Activated CD8-positive, alpha-beta memory T cell treated with anti-CD3 and anti-CD28 coated beads for 48 hours (primary cell): ENCODE data around the gene ESRP2.

Experiments
- DNase-seq, 3 experiments: peaks; one replicate each; pipeline ENCODE4 v3.0.0-alpha.2; 2020; ENCODE audit warnings: low read depth in 2 of 3, low spot score in 2 of 3

Gene ESRP2

DNA sequence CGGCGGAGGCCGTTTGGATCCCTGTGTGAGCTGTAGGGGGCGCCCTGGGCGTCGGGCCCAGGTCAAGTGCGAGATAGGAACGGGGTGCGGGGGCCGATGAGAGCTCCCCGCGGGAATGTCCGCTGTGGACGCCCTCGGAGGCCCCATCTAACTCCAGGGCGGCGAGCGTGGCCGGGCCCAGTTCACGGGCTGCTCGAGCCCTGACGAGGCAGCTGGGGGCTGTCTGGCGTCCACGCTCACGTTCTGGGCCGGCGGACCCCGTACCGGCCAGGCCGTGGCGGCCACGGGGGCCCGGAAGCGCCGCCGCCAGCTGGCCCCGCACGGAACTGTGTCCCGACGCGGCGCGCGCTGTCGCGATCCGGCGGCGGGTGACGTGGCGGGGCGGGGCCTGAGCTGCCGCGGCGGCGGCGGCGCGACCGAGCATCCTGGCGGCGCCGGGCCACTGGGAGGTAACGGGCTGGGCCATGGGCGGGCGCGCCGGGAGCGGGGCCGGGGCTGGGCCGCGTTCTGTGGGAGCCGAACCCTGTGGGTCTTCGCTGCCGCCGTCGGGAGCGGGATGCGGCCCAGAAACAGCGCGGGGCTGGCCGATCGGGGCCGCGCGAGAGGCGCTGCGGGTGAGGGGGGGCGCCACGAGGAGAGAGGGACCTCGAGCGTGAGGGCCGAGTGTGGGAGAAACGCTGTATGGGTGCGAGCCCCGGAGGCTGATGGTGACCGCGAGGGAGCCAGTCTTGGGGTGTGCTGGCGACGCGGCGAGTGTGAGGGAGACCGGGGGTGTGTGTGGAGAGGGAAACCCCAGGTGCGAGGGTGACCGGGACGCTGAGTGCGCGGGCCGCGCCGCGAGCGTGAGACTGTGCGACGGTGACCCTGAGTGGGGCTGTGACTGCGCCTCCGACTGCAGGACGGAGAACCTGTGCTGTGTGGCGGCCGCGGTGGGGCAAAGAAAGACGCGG, 28.5 kb upstream of the ESRP2 start, which contains the start of gene SLC7A6:
TSS of gene SLC7A6 (plus strand) at position 399 of the 950 bp plus-strand sequence. CDS start 10,201 bp downstream, outside the sequence.
- DNase-seq, result peak; percentile 69 to 77 (median 71)

DNA sequence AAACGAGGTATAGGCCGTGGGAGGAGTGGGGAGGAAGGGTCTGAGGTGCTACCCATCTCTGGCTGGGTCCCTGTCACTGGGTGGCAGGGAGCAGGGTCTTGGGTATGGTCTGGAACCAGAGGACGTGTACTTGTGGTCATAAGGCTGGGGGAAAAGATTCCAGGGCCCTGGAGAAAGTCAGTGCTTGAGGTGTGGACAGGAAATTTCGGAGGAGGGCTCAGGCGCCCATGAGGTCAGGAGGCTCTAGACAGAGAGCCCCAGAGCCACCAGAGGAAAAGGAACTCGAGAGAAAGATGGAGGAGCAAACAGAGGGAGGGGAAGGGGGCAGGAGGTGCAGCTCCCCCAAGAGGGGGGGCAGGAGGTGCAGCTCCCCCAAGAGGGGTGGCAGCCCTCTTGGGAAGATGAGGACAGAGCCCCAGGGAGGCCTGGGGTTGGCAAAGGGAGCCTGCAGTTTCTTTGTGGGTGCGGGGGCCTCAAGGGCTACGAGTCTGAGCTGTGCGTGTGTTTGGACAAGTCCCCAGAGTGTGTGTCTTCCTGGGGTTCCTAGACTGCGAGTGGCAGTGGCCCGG, 27.7 kb upstream of the ESRP2 start:
- no peak for DNase-seq

DNA sequence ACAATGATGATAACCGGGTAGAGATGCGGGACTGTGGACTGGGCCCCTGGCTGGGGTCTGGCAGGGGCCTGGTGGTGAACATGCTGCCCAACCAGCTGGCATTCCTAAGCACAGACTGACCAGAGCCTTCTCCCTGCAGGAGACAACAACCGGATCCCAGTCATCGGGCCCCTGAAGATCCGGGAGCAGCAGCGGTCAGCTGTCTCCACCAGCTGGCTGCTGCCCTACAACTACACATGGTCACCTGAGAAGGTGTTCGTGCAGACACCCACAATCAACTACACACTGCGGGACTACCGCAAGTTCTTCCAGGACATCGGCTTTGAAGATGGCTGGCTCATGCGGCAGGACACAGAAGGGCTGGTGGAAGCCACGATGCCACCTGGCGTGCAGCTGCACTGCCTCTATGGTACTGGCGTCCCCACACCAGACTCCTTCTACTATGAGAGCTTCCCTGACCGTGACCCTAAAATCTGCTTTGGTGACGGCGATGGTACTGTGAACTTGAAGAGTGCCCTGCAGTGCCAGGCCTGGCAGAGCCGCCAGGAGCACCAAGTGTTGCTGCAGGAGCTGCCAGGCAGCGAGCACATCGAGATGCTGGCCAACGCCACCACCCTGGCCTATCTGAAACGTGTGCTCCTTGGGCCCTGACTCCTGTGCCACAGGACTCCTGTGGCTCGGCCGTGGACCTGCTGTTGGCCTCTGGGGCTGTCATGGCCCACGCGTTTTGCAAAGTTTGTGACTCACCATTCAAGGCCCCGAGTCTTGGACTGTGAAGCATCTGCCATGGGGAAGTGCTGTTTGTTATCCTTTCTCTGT, 23.3 kb upstream of the ESRP2 start:
- no peak for DNase-seq

DNA sequence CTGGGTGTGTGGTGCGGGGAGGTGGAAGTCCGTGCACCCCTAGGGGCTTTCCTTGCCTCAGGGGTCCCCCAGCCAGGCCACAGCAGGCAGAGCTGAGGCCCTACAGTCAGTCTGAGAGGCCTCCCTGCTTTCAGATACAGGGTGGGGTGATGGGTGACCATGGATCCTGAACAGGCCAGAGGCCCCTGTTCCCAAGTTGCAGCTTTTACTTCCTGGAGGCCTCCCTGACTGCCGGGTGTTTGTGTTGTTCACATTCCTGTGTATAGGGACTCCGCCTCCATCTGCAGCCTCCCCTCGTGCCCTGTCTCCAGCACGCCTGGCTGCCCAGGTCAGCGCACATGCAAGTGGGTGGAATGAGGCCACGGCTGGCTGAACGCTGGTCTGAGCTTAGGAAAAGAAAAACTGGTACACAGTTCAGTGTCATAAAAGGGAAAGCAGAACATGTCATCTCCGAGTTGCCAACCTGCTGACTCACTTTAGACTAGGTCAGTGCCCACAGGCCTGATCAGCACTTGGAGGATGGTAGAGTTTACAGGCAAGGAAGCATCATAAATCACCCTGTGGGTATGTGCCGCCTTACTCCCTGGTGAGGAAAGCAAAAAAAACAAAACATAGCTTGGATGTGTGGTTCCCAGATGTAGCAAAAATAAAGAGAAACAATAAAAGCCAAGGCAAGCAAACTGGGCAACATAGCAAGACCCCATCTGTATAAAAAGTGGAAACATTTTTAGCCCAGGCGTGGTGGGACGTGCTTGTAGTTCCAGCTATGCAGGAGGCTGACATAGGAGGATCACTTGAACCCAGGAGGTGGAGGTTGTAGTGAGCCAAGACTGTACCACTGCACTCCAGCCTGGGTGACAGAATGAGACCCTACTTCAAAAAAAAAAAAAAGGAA, 22.2 kb upstream of the ESRP2 start:
- DNase-seq, result no peak

DNA sequence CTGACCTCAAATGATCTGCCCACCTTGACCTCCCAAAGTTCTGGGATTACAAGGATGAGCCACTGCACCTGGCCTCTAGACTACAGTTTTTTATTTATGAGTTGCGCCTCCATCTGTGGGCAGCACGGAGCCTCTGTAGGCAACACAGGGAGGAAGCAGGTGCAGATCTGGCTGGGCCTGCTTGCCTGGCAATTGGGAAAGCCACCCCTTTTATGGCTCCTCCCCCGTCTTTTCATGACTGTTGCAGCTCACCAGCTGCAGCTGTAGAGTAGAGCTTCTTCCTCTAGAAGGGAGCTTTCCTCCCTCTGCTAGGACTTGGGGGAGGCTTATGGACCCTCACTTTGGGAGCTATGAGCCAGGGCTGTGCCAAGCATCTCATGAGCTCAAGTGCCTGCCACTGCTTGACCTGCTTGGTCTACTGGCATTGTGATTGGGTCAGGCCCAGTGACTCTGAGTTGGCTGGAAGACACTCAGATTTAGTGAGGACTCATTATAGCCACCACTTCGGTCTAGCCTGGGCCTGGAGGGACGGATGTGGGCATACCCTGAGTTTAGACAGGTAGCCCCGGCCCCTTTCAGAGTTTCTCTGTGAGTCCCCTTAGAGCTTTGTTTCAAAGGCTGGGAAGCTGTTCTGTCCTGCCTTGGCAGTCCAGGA, 21.5 kb upstream of the ESRP2 start:
- DNase-seq, result no peak

DNA sequence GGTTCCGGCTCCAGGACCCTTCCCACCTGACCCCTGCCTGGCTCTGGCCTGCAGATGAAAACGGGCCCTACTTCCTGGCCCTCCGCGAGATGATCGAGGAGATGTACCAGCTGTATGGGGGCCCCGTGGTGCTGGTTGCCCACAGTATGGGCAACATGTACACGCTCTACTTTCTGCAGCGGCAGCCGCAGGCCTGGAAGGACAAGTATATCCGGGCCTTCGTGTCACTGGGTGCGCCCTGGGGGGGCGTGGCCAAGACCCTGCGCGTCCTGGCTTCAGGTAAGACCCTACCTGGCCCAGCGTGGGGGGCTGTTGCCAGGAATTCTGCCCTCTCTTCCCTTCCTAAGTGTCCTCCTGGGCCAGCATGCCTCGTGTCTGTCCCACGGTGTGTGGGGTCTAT, 19.8 kb upstream of the ESRP2 start:
- DNase-seq, result no peak

DNA sequence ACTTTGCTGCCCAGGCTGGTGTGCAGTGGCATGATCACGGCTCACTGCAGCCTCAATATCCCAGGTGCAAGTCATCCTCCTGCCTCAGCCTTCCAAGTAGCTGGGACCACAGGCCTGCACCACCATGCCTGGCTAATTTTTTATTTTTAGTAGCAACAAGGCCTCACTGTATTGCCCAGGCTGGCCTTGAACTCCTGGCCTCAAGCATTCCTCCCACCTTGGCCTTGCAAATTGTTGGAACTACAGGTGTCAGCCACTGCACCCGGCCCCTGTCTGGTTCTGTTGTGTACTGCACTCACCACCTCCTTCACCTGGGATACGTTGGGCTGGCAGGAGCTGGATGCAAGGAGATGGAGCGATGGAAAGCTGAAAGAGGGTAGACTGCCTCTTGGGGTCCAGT, 17.8 kb upstream of the ESRP2 start:
- DNase-seq, result no peak

DNA sequence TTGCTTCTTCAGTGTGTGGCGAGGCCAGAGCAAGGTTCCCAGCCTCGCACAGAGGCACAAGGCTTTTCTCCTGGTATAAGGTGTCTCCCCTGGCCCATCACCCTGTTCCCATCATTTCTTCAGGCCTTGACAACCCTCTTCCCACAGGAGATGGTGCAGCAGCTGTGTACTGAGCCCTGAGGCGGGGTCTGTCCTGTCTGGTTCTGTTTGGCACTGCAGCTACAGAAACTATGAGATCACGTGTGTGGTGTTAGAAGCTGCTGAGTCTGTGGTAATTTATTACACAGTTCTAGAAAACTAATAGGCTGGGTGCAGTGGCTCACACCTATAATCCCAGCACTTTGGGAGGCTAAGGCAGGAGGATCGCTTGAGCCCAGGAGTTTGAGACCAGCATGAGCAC, 16.5 kb upstream of the ESRP2 start:
- no peak for DNase-seq

DNA sequence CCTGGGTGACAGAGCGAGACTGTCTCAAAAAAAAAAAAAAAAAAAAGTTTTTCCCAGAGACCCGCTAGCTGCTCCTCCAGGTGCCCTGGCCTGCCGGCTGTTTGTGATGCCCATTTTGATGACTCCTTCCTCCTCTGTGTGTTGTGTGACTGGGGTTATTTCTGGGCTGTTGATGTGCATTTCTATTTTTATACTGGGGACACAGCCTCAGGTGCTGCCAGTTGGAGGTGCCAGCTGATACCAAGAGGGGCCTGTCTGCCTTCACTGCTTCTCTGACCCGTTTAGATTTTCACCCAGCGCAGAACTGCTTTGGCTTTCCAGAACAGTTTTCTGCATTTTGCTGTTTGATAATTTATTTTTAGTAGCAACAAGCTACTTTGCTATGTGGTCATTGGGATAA, 15.9 kb upstream of the ESRP2 start:
- DNase-seq, result no peak

DNA sequence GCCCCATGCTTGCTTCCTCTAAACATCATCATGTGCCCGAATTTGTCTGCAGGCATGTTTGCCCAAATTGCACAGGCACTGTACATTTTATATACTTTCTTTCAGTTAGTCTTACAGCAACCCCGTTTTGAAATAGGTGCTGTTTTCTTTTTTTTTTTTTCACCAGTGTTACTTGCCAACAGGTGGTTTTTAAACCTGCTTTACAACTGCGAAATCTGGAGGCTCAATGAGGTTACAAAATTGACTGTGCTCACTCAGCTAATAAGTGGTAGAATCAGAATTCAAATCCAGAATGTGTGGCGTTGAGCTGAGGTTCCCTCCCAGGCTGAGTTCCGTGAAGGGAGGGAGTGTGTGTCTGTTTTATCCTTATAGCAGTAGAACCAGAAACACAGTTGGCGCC, 15.0 kb upstream of the ESRP2 start:
- DNase-seq, result no peak

DNA sequence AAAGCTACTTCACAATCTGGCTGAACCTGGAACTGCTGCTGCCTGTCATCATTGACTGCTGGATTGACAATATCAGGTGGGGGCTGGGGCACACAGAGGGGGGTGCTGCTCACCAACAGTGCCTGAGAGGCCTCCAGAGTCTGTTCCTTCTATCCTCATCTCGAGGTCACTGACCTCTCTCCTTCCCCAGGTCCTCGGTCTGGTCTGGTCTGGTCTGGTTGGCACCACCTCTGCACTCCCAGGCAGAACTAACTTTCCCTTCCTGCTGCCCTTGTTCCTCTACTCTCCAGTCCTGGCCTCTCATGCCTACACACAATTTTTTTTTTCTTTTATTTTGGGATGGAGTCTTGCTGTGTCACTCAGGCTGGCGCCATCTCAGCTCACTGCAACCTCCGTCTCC, 13.4 kb upstream of the ESRP2 start:
- DNase-seq, result no peak

DNA sequence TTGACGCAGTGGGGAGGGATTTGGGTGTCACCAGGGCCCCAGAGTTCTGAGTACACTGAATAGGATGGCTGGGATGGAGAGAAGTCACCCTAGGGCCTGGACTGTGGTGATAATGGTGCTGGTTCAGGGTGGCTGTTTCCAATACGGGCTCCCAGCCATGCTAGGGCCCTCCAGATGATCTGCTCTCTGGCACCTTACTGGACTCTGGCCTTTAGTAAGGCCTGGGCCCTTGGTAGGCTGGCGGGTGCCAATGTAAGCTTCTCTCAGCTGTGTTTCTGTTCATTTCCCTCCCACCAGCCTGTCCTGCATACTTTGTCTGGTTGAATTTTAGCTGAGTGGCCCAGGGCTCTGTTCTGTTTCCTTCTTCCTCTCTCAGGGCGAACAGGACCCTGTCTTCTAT, 12.0 kb upstream of the ESRP2 start:
- DNase-seq, result no peak

DNA sequence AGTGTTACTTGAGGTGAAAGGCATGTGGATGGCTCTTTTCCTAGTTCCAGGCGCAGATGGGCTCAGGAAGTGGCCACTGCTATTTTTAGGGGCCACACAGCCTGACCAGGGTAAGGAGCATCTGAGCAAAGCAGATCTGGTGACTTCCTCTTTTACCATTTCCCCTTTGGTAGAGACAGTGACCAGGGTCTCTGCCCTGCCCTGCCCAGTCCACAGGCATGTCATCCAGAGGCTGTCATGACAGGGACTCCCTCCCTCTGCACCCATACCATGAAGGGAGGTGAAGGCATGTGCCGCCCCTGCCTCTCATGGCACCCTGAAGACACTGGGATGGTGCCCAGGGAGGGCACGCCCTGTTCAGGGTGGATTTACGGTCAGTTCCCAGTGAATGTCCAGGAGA, 11.5 kb upstream of the ESRP2 start:
- DNase-seq, result no peak

DNA sequence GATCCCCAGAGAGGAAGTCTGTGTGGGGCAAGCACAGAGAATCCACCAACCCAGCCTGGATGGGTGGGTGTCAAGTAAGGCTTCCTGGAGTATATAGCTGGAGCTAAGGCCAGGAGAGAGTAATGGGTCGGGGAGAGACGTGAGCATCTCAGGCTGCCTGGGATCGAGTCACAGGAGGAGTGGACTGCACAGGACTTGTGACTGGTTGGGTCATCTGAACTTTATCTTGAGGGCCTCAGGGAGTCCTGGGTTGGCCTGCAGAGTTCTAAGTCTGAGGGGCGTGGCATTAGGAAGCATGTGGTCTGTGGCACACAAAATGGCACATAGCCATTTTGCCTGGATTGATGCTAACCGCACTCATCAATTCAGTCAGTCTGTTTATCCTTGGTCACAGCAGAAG, 10.7 kb upstream of the ESRP2 start:
- DNase-seq, result no peak

DNA sequence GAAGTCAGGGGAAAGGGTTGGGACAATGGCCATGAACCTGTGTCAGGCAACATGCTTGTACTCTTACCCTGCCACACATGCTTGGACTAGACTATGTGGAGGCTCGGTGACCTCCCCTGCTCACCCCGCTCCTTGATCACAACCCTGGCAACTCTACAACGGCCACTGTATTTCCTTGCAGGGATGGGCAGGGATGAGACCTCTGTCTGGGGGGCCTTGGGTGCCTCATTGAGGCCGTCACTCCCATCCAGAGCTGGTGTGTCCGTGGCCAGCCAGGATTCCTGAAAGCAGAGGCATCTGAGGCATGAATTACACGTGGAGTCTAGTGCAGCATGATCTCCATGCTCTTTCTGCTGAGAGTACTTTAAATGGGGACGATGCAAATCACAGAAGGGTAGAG, 10.2 kb upstream of the ESRP2 start:
- DNase-seq, result no peak

DNA sequence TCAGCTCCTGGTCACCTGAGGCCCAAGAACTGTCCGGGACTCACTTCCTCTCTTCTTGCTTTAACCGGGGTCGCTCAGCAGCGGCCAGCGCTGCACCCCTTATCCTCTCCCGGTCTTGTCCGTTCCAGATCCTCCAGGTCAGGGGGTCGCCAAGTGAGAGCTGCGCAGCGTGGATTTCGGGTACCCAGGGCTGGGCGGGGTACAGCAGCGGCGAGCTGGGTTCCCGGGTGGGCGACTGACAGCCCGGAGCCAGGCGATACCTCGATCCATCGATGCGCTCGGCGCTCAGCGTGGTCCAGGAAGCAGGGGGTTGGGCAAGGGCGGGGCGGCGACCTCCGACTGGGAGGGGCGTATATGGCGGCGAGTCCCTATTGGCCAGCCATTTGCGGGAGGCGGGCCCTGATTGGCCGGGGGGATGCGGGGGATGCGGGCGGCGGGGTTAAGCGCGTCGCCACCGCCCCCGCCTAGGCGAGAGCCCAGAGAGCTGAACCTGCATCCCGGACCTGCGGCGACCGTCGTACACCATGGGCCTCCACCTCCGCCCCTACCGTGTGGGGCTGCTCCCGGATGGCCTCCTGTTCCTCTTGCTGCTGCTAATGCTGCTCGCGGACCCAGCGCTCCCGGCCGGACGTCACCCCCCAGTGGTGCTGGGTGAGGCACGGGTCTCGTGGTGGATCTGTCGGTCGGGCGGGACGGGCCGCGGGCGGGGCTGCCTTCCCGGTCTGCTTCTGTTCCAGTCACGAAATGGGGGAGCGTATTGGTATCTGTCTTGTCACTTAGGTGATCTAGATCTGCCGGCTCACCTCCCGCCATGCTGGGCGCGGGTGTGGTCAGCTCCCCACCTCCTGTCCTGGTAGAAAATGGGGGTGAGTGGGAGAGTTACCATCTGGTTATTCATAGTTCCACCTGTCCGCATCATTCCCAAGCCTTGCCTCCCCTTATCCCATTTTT, 9.3 kb upstream of the ESRP2 start, which contains the start of gene PLA2G15:
TSS of gene PLA2G15 (plus strand) at position 471 of the 951 bp plus-strand sequence. CDS start at position 525, 54 bp downstream.
- peak; percentile 93 to 95 (median 94) for DNase-seq

DNA sequence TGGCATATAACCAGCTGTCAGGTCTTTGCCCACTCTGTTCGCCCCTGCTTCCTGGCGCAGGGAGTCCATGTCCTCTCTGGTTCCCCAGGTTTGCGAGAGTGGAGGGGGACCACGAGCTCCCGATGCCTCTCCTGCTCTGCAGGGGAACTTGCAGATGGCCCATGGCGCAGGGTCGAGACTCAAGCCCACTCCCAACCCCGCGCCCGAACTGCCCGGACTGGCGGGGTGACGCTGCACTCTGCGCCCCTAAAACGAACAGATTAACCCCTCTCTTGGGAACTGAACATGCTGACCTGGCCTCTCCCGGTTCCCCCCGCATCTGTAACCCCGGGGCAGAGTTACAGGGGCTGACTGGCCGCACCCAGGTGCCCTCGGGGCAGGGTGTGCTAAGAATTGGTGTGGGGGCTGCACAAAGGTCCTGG, 8.6 kb upstream of the ESRP2 start:
- DNase-seq, result no peak

DNA sequence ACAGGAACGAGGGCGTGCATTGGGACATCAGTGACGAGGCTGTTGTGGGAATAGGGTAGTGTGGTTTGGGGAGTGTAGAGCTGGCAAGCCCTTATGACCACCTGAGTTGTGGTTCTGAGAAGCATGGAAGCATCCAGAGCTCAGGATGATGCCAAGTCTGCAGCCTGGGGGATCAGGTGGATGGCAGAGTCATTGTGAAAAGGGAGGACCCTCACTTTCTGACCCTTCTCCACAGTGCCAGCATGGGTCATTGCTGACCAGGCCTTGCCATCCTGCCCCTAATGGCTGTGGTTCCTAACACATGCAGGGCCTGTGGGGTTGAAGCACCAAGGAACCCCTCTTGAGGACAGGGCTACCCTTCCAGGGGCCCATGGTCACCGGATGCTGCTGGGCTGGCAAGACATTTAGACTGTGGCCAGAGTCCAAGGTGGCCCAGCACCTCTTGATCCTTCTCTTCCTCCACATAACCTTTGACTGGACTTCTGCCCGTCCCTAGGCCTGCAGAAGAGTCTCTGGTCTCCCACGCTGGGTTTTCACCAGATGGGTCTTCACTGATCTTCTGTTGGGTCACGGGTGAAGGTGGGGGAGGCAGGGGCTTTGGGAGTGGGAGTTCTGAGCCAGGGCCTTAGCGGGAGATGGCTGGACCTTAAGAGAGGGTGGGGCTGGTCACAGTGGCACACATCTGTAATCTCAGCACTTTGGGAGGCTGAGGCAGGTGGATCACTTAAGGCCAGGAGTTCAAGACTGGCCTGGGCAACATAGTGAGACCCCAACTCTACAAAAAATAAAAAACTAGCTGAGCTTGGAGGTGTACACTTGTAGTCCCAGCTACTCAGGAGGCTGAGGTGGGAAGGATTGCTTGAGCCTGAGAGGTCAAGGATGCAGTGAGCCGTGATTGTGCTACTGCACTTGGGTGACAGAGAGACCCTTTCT, 7.3 kb upstream of the ESRP2 start:
- DNase-seq, result no peak
